Activated CD4-positive, CD25-positive, alpha-beta regulatory T cell treated with anti-CD3 and anti-CD28 coated beads, Interleukin-2, amount 50 U/mL, for 16 hours (primary cell): ENCODE data around the gene SMURF2.
A peak's percentile ranks its signal among the peaks of the same experiment; 100 is the strongest.
"Not testable (repeated sequence)": the region's sequence is repeated elsewhere in the genome, so short reads cannot be mapped to it uniquely, and the experiment has no call there.

ENCODE experiments used
- DNase-seq: peaks from one replicate; pipeline ENCODE4 v3.0.0-alpha.2; 2020; ENCODE audit warnings: low read depth, low spot score

Gene SMURF2

GRCh38 chr17:64630309-64631223, 31.5 kb downstream of the SMURF2 start:
- DNase-seq, result no peak

- no peak for DNase-seq
Observed at GRCh38 chr17:64628641-64629040, 33.5 kb downstream of the SMURF2 start.

- no peak for DNase-seq
Observed at GRCh38 chr17:64627797-64628196, 34.3 kb downstream of the SMURF2 start.

- DNase-seq, result no peak
Observed at GRCh38 chr17:64626827-64627226, 35.3 kb downstream of the SMURF2 start.

- DNase-seq, result no peak
Observed at GRCh38 chr17:64625541-64625940, 36.6 kb downstream of the SMURF2 start.

GRCh38 chr17:64622931-64623654, 39.0 kb downstream of the SMURF2 start:
- no peak for DNase-seq

- no peak for DNase-seq
Observed at GRCh38 chr17:64621772-64622171, 40.3 kb downstream of the SMURF2 start.

GRCh38 chr17:64618848-64619247, 43.3 kb downstream of the SMURF2 start:
- DNase-seq, result no peak

GRCh38 chr17:64617125-64617780, 44.9 kb downstream of the SMURF2 start:
- DNase-seq, result no peak

GRCh38 chr17:64615028-64615677, 47.0 kb downstream of the SMURF2 start:
- no peak for DNase-seq

- no peak for DNase-seq
Observed at GRCh38 chr17:64614266-64615027, 47.7 kb downstream of the SMURF2 start.

GRCh38 chr17:64611369-64611768, 50.7 kb downstream of the SMURF2 start:
- DNase-seq, result no peak

GRCh38 chr17:64610244-64610643, 51.9 kb downstream of the SMURF2 start:
- DNase-seq, result not testable (repeated sequence)

GRCh38 chr17:64608571-64608981, 53.5 kb downstream of the SMURF2 start:
- DNase-seq, result no peak

GRCh38 chr17:64607862-64608565, 54.1 kb downstream of the SMURF2 start:
- DNase-seq, result no peak

- DNase-seq, result not testable (repeated sequence)
Observed at GRCh38 chr17:64604532-64604931, 57.6 kb downstream of the SMURF2 start.

- DNase-seq, result no peak
Observed at GRCh38 chr17:64603987-64604386, 58.1 kb downstream of the SMURF2 start.

GRCh38 chr17:64599827-64600226, 62.3 kb downstream of the SMURF2 start:
- DNase-seq, result no peak

- DNase-seq, result peak; percentile 4
Observed at GRCh38 chr17:64599187-64599676, 62.9 kb downstream of the SMURF2 start.

GRCh38 chr17:64598672-64599071, 63.4 kb downstream of the SMURF2 start:
- no peak for DNase-seq
